GM12801 (cell line): Measurements from ENCODE around the gene PLEKHM3.

Experiments used
- CTCF ChIP-seq: IDR thresholded peaks from one replicate; pipeline ENCODE4 v1.5.1; 2011; ENCODE audit warnings: control low read depth; ENCODE audit not compliant: insufficient read length; ENCODE audit errors: extremely low read depth

Gene PLEKHM3

GRCh38 chr2:207812726-207813080, 212.6 kb downstream of the PLEKHM3 start:
- no peak for TF ChIP-seq CTCF

- no peak for TF ChIP-seq CTCF
These were observed 213.1 kb downstream of the PLEKHM3 start for GRCh38 chr2:207812058-207812725.

- TF ChIP-seq CTCF = no peak
These were observed 215.0 kb downstream of the PLEKHM3 start for GRCh38 chr2:207810200-207810788.

- no peak for TF ChIP-seq CTCF
These were observed 217.2 kb downstream of the PLEKHM3 start for GRCh38 chr2:207808119-207808518.

- no peak for TF ChIP-seq CTCF
These were observed 217.8 kb downstream of the PLEKHM3 start for GRCh38 chr2:207807516-207807915.

- TF ChIP-seq CTCF = no peak
These were observed 219.6 kb downstream of the PLEKHM3 start for GRCh38 chr2:207805566-207806226.

GRCh38 chr2:207802650-207803049, 222.7 kb downstream of the PLEKHM3 start:
- no peak for TF ChIP-seq CTCF
